Measurements from ENCODE around the gene LSM7.
A peak's percentile ranks its signal among the peaks of the same experiment; 100 is the strongest.

Gene LSM7

GRCh38 chr19:2327773-2328400 lies 499 bp downstream of the LSM7 start:
- Histone ChIP-seq H3K23ac (ENCODE audit: low read depth, low read length, poor library complexity) (no peak overlapping the region), H3K14ac (ENCODE audit: low read length) (no peak overlapping the region), H3K9me3 (replicated peaks in 1 of 2; ENCODE audit: control insufficient read depth in 2 of 2, insufficient read depth in 1 of 2, low read depth in 1 of 2, low read length in 2 of 2) (no peaks in the 10 kb centered on the region), H2BK5ac (ENCODE audit: low read length) (no peak overlapping the region), H2BK12ac (ENCODE audit: low read length) (no peak overlapping the region), H2AFZ (ENCODE audit: low read length) (peak overlapping the region; percentile 86), H3K36me3 (replicated peaks in 1 of 2; ENCODE audit: control insufficient read depth in 2 of 2, insufficient read depth in 2 of 2, low read length in 2 of 2) (peaks cover 11 to 39% of the 10 kb centered on the region in 2 donors), H3K4me3 (ENCODE audit: low read length in 2 of 2) (peak overlapping the region; percentile 96 to 98), H3K9ac (ENCODE audit: low read depth, low read length, poor library complexity) (no peak overlapping the region), H4K91ac (ENCODE audit: low read depth, low read length, poor library complexity) (no peak overlapping the region), H3K4me1 (ENCODE audit: control insufficient read depth in 2 of 2, insufficient read depth in 1 of 2, low read depth in 1 of 2, low read length in 2 of 2) (peaks cover 16 to 17% of the 10 kb centered on the region in 2 donors), H3K4me2 (ENCODE audit: insufficient read depth, low read length, poor library complexity, severe bottlenecking) (peak overlapping the region; percentile 83), H2BK15ac (ENCODE audit: low read length) (no peak overlapping the region), H2BK120ac (ENCODE audit: low read depth, low read length) (no peak overlapping the region), H3K79me1 (ENCODE audit: low read depth, low read length) (peaks cover 20% of the 10 kb centered on the region), H2AK5ac (ENCODE audit: low read depth, low read length) (no peak overlapping the region), H3K18ac (ENCODE audit: low read length) (peak overlapping the region; percentile 97), H3K27me3 (ENCODE audit: control insufficient read depth in 3 of 3, insufficient read depth in 3 of 3, low read depth in 1 of 3, low read length in 3 of 3) (no peaks in the 10 kb centered on the region), H3K4ac (ENCODE audit: low read length) (no peak overlapping the region), H3K27ac (replicated peaks; ENCODE audit: low read length) (peak overlapping the region; percentile 81), H4K8ac (ENCODE audit: low read depth, low read length) (no peak overlapping the region)
- WGBS, 2 donors (ENCODE audit: extremely low coverage in 2 of 2, insufficient read length in 2 of 2, insufficient replicate concordance in 1 of 2), result no CpG with 5 or more reads among the region's 18 CpGs
- DNase-seq (ENCODE audit: low spot score), result peak; percentile 58

- no CpG with 5 or more reads among the region's 16 CpGs for WGBS, 2 donors (ENCODE audit: extremely low coverage in 2 of 2, insufficient read length in 2 of 2, insufficient replicate concordance in 1 of 2)
- Histone ChIP-seq H3K18ac (ENCODE audit: low read length) (no peak overlapping the region), H4K91ac (ENCODE audit: low read depth, low read length, poor library complexity) (no peak overlapping the region), H3K9ac (ENCODE audit: low read depth, low read length, poor library complexity) (no peak overlapping the region), H4K8ac (ENCODE audit: low read depth, low read length) (no peak overlapping the region), H2BK120ac (ENCODE audit: low read depth, low read length) (no peak overlapping the region), H3K4me3 (ENCODE audit: low read length in 2 of 2) (peak overlapping the region; percentile 12 to 56), H2BK12ac (ENCODE audit: low read length) (no peak overlapping the region), H2BK5ac (ENCODE audit: low read length) (no peak overlapping the region), H2AK5ac (ENCODE audit: low read depth, low read length) (no peak overlapping the region), H3K27me3 (ENCODE audit: control insufficient read depth in 3 of 3, insufficient read depth in 3 of 3, low read depth in 1 of 3, low read length in 3 of 3) (no peaks in the 10 kb centered on the region), H3K4ac (ENCODE audit: low read length) (no peak overlapping the region), H3K36me3 (replicated peaks in 1 of 2; ENCODE audit: control insufficient read depth in 2 of 2, insufficient read depth in 2 of 2, low read length in 2 of 2) (peaks cover 13 to 46% of the 10 kb centered on the region in 2 donors), H3K4me2 (ENCODE audit: insufficient read depth, low read length, poor library complexity, severe bottlenecking) (no peak overlapping the region), H3K14ac (ENCODE audit: low read length) (no peak overlapping the region), H2BK15ac (ENCODE audit: low read length) (no peak overlapping the region), H2AFZ (ENCODE audit: low read length) (no peak overlapping the region), H3K9me3 (replicated peaks in 1 of 2; ENCODE audit: control insufficient read depth in 2 of 2, insufficient read depth in 1 of 2, low read depth in 1 of 2, low read length in 2 of 2) (no peaks in the 10 kb centered on the region), H3K23ac (ENCODE audit: low read depth, low read length, poor library complexity) (no peak overlapping the region), H3K4me1 (ENCODE audit: control insufficient read depth in 2 of 2, insufficient read depth in 1 of 2, low read depth in 1 of 2, low read length in 2 of 2) (peaks cover 16 to 17% of the 10 kb centered on the region in 2 donors), H3K27ac (replicated peaks; ENCODE audit: low read length) (no peak overlapping the region), H3K79me1 (ENCODE audit: low read depth, low read length) (peaks cover 20% of the 10 kb centered on the region)
- DNase-seq (ENCODE audit: low spot score), result no peak
Measured at GRCh38 chr19:2326699-2327360, 1.6 kb downstream of the LSM7 start.

DNA sequence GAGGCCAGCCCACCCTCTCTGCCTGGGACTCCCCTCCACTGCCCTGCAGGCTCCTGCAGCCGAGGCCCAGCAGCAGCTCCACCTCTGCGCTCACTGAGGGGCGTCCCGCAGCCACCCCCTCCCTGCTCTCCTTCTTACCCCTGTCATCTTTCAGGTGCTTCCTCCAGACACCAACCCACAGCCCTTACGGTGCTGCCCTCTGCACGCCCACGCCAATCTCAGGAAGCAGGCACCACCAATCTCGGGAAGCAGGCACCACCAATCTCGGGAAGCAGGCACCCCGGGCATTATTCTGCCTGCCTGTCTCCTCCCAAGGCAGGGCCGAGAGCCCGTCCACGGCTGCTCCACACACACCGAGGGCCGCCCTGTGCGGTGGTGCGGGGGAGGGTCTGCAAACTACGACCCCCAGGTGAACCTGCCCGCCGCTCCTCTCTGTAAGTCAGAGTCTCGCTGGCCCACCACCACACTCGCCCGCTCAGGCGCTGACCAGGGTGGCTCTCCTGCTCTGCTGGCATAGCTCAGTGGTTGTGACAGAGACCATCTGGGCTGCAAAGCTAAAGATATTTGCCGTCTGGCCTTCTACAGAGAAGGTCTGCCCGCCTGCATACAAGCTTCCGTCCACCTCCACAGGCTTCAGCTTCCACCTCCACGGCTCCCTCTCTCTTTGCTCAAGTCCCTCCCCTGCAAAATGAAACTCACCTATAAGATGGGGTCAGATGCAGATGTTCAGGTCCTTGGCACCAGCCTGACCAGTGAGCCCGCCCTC lies 2.9 kb downstream of the LSM7 start:
- Histone ChIP-seq H3K4ac (ENCODE audit: low read length) (no peak overlapping the region), H3K36me3 (replicated peaks in 1 of 2; ENCODE audit: control insufficient read depth in 2 of 2, insufficient read depth in 2 of 2, low read length in 2 of 2) (peaks cover 18 to 56% of the 10 kb centered on the region in 2 donors), H3K23ac (ENCODE audit: low read depth, low read length, poor library complexity) (no peak overlapping the region), H3K4me3 (ENCODE audit: low read length in 2 of 2) (no peak overlapping the region), H3K4me1 (ENCODE audit: control insufficient read depth in 2 of 2, insufficient read depth in 1 of 2, low read depth in 1 of 2, low read length in 2 of 2) (peaks cover 7 to 10% of the 10 kb centered on the region in 2 donors), H2BK12ac (ENCODE audit: low read length) (no peak overlapping the region), H2BK120ac (ENCODE audit: low read depth, low read length) (no peak overlapping the region), H2BK15ac (ENCODE audit: low read length) (no peak overlapping the region), H3K18ac (ENCODE audit: low read length) (no peak overlapping the region), H3K9me3 (replicated peaks in 1 of 2; ENCODE audit: control insufficient read depth in 2 of 2, insufficient read depth in 1 of 2, low read depth in 1 of 2, low read length in 2 of 2) (no peaks in the 10 kb centered on the region), H2BK5ac (ENCODE audit: low read length) (no peak overlapping the region), H2AFZ (ENCODE audit: low read length) (no peak overlapping the region), H4K8ac (ENCODE audit: low read depth, low read length) (no peak overlapping the region), H3K27me3 (ENCODE audit: control insufficient read depth in 3 of 3, insufficient read depth in 3 of 3, low read depth in 1 of 3, low read length in 3 of 3) (no peaks in the 10 kb centered on the region), H3K9ac (ENCODE audit: low read depth, low read length, poor library complexity) (no peak overlapping the region), H3K4me2 (ENCODE audit: insufficient read depth, low read length, poor library complexity, severe bottlenecking) (no peak overlapping the region), H3K79me1 (ENCODE audit: low read depth, low read length) (peaks cover 20% of the 10 kb centered on the region), H4K91ac (ENCODE audit: low read depth, low read length, poor library complexity) (no peak overlapping the region), H2AK5ac (ENCODE audit: low read depth, low read length) (no peak overlapping the region), H3K14ac (ENCODE audit: low read length) (peak overlapping the region; percentile 21), H3K27ac (replicated peaks; ENCODE audit: low read length) (no peak overlapping the region)
- no peak for DNase-seq (ENCODE audit: low spot score)
- no CpG with 5 or more reads among the region's 29 CpGs for WGBS, 2 donors (ENCODE audit: extremely low coverage in 2 of 2, insufficient read length in 2 of 2, insufficient replicate concordance in 1 of 2)

All from neuronal stem cell (in vitro differentiated cells).